Activated CD8-positive, alpha-beta memory T cell treated with anti-CD3 and anti-CD28 coated beads, Interleukin-2, amount 50 U/mL, for 1 hour (primary cell): ENCODE measurements around the gene ENDOG.
"Not testable (repeated sequence)": the region's sequence is repeated elsewhere in the genome, so short reads cannot be mapped to it uniquely, and the experiment has no call there.

Source experiments
- DNase-seq: peaks from one replicate; pipeline ENCODE4 v3.0.0-alpha.2; 2020; ENCODE audit errors: extremely low read depth

ENDOG gene

GRCh38 chr9:128818099-128818838, at the start of gene ENDOG:
ENDOG (plus strand) TSS chr9:128818500; CDS start chr9:128818685, 185 bp downstream.
- peak; percentile 85 for DNase-seq

- DNase-seq: no peak
Observed at GRCh38 chr9:128768606-128769005, 49.7 kb upstream of the ENDOG start.

GRCh38 chr9:128770286-128771030, 47.8 kb upstream of the ENDOG start:
- DNase-seq: no peak

GRCh38 chr9:128771094-128771721, 47.1 kb upstream of the ENDOG start:
- no peak for DNase-seq

- peak; percentile 75 for DNase-seq
Observed at GRCh38 chr9:128771745-128772519, 46.4 kb upstream of the ENDOG start, which contains the start of gene ZER1. ZER1 (minus strand) TSS chr9:128771927; CDS start chr9:128755565, 16,362 bp downstream.

GRCh38 chr9:128773049-128773448, 45.3 kb upstream of the ENDOG start:
- no peak for DNase-seq

- no peak for DNase-seq
Observed at GRCh38 chr9:128774804-128775203, 43.5 kb upstream of the ENDOG start.

- DNase-seq: not testable (repeated sequence)
Observed at GRCh38 chr9:128780093-128780492, 38.2 kb upstream of the ENDOG start.

GRCh38 chr9:128781187-128782070, 36.9 kb upstream of the ENDOG start:
- DNase-seq: no peak

- DNase-seq: no peak
Observed at GRCh38 chr9:128782669-128783068, 35.6 kb upstream of the ENDOG start.

- no peak for DNase-seq
Observed at GRCh38 chr9:128785427-128785826, 32.9 kb upstream of the ENDOG start.

GRCh38 chr9:128786681-128787601, 31.4 kb upstream of the ENDOG start, which contains the start of gene TBC1D13:
TBC1D13 (plus strand) TSS chr9:128787253; CDS start chr9:128787354, 101 bp downstream.
- DNase-seq: peak; percentile 76

GRCh38 chr9:128787659-128788058, 30.6 kb upstream of the ENDOG start:
- no peak for DNase-seq

GRCh38 chr9:128788445-128788844, 29.9 kb upstream of the ENDOG start:
- DNase-seq: no peak

GRCh38 chr9:128790536-128790935, 27.8 kb upstream of the ENDOG start:
- DNase-seq: no peak

- no peak for DNase-seq
Observed at GRCh38 chr9:128792134-128792533, 26.2 kb upstream of the ENDOG start.

- no peak for DNase-seq
Observed at GRCh38 chr9:128792978-128793686, 25.2 kb upstream of the ENDOG start.

GRCh38 chr9:128794961-128795360, 23.3 kb upstream of the ENDOG start:
- DNase-seq: not testable (repeated sequence)

- no peak for DNase-seq
Observed at GRCh38 chr9:128798896-128799295, 19.4 kb upstream of the ENDOG start.
